ENCODE results near the gene TTN.

TTN gene

DNA sequence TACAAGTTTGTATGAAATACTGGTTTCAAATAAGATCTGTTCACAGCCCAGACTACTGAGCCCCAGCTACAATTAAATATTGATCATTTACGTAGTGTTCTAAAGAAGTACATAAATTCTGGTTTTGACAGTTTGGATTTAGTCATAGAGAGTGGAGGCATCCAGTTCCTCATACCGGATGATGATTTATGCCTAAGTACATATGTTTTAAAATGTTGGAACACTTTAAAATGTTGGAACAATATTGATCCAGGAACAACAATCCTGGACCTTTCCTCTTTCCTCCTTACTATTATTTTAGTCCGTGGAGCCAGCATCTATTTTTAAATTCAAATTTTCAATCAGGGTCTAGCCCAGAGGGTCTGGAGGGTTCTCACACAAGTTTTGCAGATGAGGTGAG is 22.8 kb upstream of the TTN start:
- Histone ChIP-seq H3K9ac (ENCODE audit: low read length) (no peak overlapping the region), H3K4me1 (ENCODE audit: control insufficient read depth, low read depth, low read length) (no peaks in the 10 kb centered on the region), H3K4me3 (ENCODE audit: low read length) (no peak overlapping the region), H3K27me3 (ENCODE audit: control insufficient read depth, insufficient read depth, low read length) (no peaks in the 10 kb centered on the region), H3K36me3 (ENCODE audit: control insufficient read depth, low read depth, low read length) (no peaks in the 10 kb centered on the region), H3K9me3 (ENCODE audit: control insufficient read depth, low read depth, low read length) (no peaks in the 10 kb centered on the region), H3K27ac (ENCODE audit: low read length) (no peak overlapping the region)

DNA sequence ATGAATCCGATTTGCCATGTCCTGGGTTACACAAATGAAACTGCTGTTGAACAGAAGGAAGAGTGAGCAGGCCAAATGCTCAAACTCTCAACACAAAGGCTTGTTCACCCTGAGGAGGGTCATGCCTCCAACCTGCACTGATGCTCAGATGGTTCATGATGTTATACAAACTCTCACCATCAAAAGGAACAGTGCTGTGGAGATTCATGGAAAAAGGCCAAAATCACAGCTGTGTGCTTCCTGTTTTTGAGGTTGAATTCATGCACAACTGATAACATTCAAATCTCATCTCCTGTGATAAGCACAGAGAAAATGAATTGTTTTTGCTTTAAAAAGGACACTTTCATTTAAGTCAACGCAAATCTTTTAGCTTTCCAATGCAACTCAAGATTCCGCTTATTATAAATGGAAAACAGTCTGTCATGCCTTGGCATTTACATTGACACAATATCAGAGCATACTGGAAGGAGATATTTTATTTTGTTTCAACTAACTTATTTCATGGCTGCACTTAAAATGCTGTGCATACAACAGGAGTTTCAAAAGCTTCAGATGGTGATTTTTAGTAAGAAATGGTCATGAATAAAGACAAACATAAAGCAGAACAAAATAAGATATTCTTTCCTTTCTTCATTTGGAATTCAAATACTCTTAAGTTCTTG is 22.2 kb upstream of the TTN start:
- Histone ChIP-seq H3K4me1 (ENCODE audit: control insufficient read depth, low read depth, low read length) (no peaks in the 10 kb centered on the region), H3K27ac (ENCODE audit: low read length) (no peak overlapping the region), H3K9ac (ENCODE audit: low read length) (no peak overlapping the region), H3K36me3 (ENCODE audit: control insufficient read depth, low read depth, low read length) (no peaks in the 10 kb centered on the region), H3K4me3 (ENCODE audit: low read length) (no peak overlapping the region), H3K27me3 (ENCODE audit: control insufficient read depth, insufficient read depth, low read length) (no peaks in the 10 kb centered on the region), H3K9me3 (ENCODE audit: control insufficient read depth, low read depth, low read length) (no peaks in the 10 kb centered on the region)

DNA sequence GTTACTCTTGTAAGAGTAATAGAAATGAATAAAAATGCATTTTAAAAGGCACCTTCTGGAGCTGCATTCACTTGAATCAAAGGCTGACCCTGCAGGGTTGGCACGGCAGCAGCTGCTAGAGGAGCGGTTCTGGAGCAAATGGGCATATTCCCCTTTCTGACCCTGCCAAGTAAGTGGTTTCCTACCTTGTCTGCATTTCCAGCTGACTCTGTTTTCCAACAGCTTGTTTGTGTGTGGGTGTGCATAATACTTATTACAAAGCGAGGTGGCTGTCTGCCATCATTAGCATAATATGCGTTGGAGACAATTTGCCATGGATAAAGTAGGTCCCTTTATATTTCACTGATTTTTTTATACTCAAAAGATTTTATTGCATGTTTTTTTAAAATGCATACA is 21.3 kb upstream of the TTN start:
- no peak overlapping the region for H3K4me3 ChIP-seq (ENCODE audit: low read length)
- H3K4me1 ChIP-seq (ENCODE audit: control insufficient read depth, low read depth, low read length): no peaks in the 10 kb centered on the region
- no peak overlapping the region for H3K27ac ChIP-seq (ENCODE audit: low read length)
- H3K27me3 ChIP-seq (ENCODE audit: control insufficient read depth, insufficient read depth, low read length): no peaks in the 10 kb centered on the region
- H3K36me3 ChIP-seq (ENCODE audit: control insufficient read depth, low read depth, low read length): no peaks in the 10 kb centered on the region
- no peaks in the 10 kb centered on the region for H3K9me3 ChIP-seq (ENCODE audit: control insufficient read depth, low read depth, low read length)
- no peak overlapping the region for H3K9ac ChIP-seq (ENCODE audit: low read length)

DNA sequence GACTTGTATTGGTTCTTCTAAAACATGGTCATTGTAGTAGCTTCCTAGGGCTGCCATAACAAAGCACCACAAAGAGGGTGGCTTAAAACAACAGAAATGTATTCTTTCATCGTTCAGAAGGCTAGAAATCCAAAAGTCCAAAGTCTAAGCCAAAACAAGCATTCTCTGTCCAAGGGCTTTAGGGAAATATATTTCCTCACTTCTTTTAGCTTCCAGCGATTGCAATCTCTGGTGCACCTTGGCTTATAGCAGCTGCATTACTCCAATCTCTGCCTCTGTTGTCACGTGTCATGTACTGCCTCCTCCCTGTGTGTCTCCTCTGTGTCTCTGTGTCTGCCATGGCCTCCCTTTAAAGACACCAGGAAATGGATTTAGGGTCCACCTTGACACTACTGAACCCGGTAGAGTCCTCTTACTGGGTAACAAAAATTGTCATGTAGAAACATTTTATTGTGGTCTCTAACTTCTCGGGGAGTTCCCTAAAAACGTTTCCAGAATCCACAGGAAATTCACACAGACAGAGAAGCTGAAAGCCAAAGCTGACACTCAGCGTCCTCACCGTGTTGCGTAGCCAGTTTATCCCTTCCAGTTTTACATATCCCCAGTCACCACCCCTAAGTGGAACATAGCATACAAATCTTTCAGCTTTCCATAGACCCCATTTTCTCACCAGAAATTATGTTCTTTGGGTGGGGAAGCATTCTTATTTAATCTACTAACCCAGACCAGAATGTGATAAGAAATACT is 20.7 kb upstream of the TTN start:
- no peak overlapping the region for H3K27ac ChIP-seq (ENCODE audit: low read length)
- no peaks in the 10 kb centered on the region for H3K4me1 ChIP-seq (ENCODE audit: control insufficient read depth, low read depth, low read length)
- H3K36me3 ChIP-seq (ENCODE audit: control insufficient read depth, low read depth, low read length): no peaks in the 10 kb centered on the region
- H3K9ac ChIP-seq (ENCODE audit: low read length): no peak overlapping the region
- no peaks in the 10 kb centered on the region for H3K9me3 ChIP-seq (ENCODE audit: control insufficient read depth, low read depth, low read length)
- no peak overlapping the region for H3K4me3 ChIP-seq (ENCODE audit: low read length)
- H3K27me3 ChIP-seq (ENCODE audit: control insufficient read depth, insufficient read depth, low read length): no peaks in the 10 kb centered on the region

DNA sequence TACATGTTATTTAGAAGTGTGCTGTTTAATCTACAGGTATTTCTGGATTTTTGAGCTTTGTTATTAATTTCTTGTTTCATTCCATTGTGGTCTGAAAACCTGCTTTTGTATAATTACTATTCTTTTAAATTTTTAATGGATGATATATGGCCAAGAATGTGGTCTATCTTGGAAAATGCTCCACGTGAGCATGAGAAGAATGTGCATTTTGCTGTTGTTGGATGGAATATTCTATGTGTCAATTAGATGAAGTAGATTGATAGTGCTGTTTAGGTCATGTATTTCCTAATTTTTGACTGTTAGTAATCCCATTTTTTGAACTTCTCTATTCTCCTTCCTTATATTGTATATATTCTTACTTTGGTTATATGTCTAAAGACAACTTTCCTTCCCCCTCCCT is 19.9 kb upstream of the TTN start:
- no peak overlapping the region for H3K4me3 ChIP-seq (ENCODE audit: low read length)
- no peak overlapping the region for H3K9ac ChIP-seq (ENCODE audit: low read length)
- no peaks in the 10 kb centered on the region for H3K36me3 ChIP-seq (ENCODE audit: control insufficient read depth, low read depth, low read length)
- no peak overlapping the region for H3K27ac ChIP-seq (ENCODE audit: low read length)
- no peaks in the 10 kb centered on the region for H3K9me3 ChIP-seq (ENCODE audit: control insufficient read depth, low read depth, low read length)
- H3K27me3 ChIP-seq (ENCODE audit: control insufficient read depth, insufficient read depth, low read length): no peaks in the 10 kb centered on the region
- no peaks in the 10 kb centered on the region for H3K4me1 ChIP-seq (ENCODE audit: control insufficient read depth, low read depth, low read length)

DNA sequence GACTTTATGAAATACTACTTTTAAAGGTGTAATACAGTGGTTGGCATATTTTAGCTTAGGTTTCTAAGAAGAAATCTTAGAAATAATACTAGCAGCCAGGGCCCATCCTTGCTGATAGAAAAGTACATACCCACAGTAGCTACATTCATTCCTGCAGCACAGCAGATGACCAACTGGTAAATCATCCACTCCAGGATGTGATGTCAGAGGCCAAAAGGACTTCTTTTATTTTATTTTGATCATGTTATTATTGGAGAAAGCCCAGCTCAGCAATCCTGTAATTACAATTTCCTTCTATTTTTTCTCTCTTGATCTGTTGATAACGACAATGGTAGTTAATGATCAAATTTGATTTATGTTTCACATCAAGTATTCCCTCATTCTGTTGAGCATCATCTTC is 18.0 kb upstream of the TTN start:
- Histone ChIP-seq H3K9me3 (ENCODE audit: control insufficient read depth, low read depth, low read length) (no peaks in the 10 kb centered on the region), H3K27me3 (ENCODE audit: control insufficient read depth, insufficient read depth, low read length) (no peaks in the 10 kb centered on the region), H3K36me3 (ENCODE audit: control insufficient read depth, low read depth, low read length) (no peaks in the 10 kb centered on the region), H3K9ac (ENCODE audit: low read length) (no peak overlapping the region), H3K4me1 (ENCODE audit: control insufficient read depth, low read depth, low read length) (no peaks in the 10 kb centered on the region), H3K27ac (ENCODE audit: low read length) (no peak overlapping the region), H3K4me3 (ENCODE audit: low read length) (no peak overlapping the region)

DNA sequence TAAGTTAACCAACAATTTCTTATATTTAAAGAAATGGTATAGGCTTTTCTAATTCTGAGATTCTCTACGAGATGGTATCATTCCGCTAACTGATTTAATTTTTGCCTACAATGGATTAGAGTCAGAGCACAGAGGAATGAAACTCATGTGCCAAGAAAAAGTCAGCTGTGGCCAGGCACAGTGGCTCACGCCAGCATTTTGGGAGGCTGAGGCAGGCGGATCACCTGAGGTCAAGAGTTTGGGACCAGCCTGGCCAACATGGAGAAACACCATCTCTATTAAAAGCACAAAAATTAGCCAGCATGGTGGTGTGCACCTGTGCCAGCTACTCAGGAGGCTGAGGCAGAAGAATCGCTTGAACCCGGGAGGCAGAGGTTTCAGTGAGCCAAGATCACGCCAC is 17.0 kb upstream of the TTN start:
- Histone ChIP-seq H3K4me3 (ENCODE audit: low read length) (no peak overlapping the region), H3K36me3 (ENCODE audit: control insufficient read depth, low read depth, low read length) (no peaks in the 10 kb centered on the region), H3K9ac (ENCODE audit: low read length) (no peak overlapping the region), H3K27me3 (ENCODE audit: control insufficient read depth, insufficient read depth, low read length) (no peaks in the 10 kb centered on the region), H3K4me1 (ENCODE audit: control insufficient read depth, low read depth, low read length) (no peaks in the 10 kb centered on the region), H3K9me3 (ENCODE audit: control insufficient read depth, low read depth, low read length) (no peaks in the 10 kb centered on the region), H3K27ac (ENCODE audit: low read length) (no peak overlapping the region)

DNA sequence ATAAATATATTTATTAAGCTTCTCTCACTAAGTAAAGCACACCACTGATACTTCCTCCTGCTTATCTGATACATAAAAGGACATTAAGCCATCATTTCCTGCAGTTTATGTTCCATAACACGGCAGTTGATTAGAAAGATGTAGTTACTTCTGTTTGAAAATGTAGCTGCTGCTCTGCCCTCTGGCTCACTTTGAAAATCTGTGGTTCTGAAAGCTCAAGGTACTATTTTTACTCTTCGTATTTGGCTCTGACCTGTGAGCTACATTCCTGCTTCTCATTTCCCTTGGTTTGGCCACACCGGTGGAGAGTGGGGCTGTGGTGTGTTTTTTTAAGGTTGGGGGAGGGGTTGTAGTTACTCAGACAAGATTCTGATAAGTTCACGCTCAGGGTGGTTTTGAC is 12.8 kb upstream of the TTN start:
- Histone ChIP-seq H3K27ac (ENCODE audit: low read length) (no peak overlapping the region), H3K9me3 (ENCODE audit: control insufficient read depth, low read depth, low read length) (no peaks in the 10 kb centered on the region), H3K27me3 (ENCODE audit: control insufficient read depth, insufficient read depth, low read length) (no peaks in the 10 kb centered on the region), H3K9ac (ENCODE audit: low read length) (no peak overlapping the region), H3K4me3 (ENCODE audit: low read length) (no peak overlapping the region), H3K4me1 (ENCODE audit: control insufficient read depth, low read depth, low read length) (no peaks in the 10 kb centered on the region), H3K36me3 (ENCODE audit: control insufficient read depth, low read depth, low read length) (no peaks in the 10 kb centered on the region)

DNA sequence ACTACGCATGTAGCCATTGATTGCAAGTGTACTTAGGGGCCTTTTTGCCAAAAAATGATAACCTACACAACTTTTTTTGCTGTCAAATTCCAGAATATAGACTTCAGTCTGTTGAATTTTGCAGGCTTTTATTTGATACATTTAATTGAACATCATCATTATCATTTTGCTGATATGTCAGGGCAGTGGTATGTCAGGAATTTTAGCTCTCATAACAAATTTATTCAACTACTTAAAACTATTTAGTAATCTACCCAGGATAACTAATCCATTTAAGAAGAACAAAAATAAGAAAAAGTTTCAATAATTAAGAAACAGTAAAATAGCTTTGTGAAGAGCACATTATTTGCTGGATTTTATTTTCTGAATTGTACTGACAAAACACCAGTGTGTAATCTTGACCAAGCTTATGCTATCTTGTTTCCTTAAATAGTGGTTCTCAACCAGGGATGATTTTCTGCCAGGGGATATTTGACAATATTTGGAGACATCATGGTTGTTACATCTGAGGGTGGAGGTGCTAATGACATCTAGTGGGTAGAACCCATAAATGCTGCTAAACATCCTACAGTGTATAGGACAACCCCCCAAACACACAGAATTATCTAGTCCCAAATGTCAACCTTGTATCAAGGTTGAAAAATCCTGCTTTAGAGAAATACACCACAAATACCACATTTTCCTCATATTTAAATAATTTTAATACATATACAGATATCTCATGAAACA is 12.1 kb upstream of the TTN start:
- Histone ChIP-seq H3K9ac (ENCODE audit: low read length) (no peak overlapping the region), H3K4me1 (ENCODE audit: control insufficient read depth, low read depth, low read length) (no peaks in the 10 kb centered on the region), H3K27me3 (ENCODE audit: control insufficient read depth, insufficient read depth, low read length) (no peaks in the 10 kb centered on the region), H3K36me3 (ENCODE audit: control insufficient read depth, low read depth, low read length) (no peaks in the 10 kb centered on the region), H3K27ac (ENCODE audit: low read length) (no peak overlapping the region), H3K4me3 (ENCODE audit: low read length) (no peak overlapping the region), H3K9me3 (ENCODE audit: control insufficient read depth, low read depth, low read length) (no peaks in the 10 kb centered on the region)

DNA sequence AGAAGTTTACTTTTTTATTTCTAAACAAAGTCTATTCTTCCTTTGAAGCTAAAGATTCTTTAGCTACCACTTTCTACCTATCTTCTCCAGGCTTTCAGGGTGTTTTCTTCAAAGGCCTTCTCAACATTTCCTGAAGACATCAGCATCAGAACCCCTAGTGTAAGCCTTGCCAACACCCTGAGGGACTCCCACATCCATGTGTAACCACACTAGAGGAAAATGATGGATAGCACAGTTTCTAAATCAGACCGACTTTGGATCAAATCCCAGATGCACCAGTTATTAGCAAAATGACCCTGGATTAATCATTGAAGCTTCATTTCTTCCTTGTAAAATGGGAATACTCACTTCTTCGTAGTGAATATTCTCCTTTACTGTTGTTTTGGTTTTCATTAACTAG is 4.7 kb upstream of the TTN start:
- no peaks in the 10 kb centered on the region for H3K9me3 ChIP-seq (ENCODE audit: control insufficient read depth, low read depth, low read length)
- H3K9ac ChIP-seq (ENCODE audit: low read length): no peak overlapping the region
- no peak overlapping the region for H3K4me3 ChIP-seq (ENCODE audit: low read length)
- H3K27me3 ChIP-seq (ENCODE audit: control insufficient read depth, insufficient read depth, low read length): no peaks in the 10 kb centered on the region
- no peak overlapping the region for H3K27ac ChIP-seq (ENCODE audit: low read length)
- no peaks in the 10 kb centered on the region for H3K36me3 ChIP-seq (ENCODE audit: control insufficient read depth, low read depth, low read length)
- H3K4me1 ChIP-seq (ENCODE audit: control insufficient read depth, low read depth, low read length): no peaks in the 10 kb centered on the region

DNA sequence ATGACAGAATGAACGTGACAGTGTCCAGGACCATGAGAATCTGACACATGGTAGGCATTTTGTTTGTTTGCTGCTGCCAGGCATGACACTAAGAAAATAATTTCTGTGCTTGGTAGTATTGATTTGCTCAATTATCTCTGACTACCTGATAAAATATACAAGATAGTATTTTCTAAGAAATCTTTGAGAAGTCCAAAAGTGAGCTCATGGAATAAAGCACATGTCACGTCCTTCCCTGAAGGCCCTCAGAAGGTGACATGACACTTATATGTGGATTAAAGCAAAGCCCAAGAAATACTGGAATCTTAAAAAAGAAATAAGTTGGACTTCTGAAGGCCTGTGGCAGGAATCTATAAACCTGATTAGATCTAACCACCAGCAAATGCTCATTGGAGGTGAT is 3.8 kb upstream of the TTN start:
- Histone ChIP-seq H3K4me1 (ENCODE audit: control insufficient read depth, low read depth, low read length) (no peaks in the 10 kb centered on the region), H3K36me3 (ENCODE audit: control insufficient read depth, low read depth, low read length) (no peaks in the 10 kb centered on the region), H3K9ac (ENCODE audit: low read length) (no peak overlapping the region), H3K27ac (ENCODE audit: low read length) (no peak overlapping the region), H3K9me3 (ENCODE audit: control insufficient read depth, low read depth, low read length) (no peaks in the 10 kb centered on the region), H3K27me3 (ENCODE audit: control insufficient read depth, insufficient read depth, low read length) (no peaks in the 10 kb centered on the region), H3K4me3 (ENCODE audit: low read length) (no peak overlapping the region)

DNA sequence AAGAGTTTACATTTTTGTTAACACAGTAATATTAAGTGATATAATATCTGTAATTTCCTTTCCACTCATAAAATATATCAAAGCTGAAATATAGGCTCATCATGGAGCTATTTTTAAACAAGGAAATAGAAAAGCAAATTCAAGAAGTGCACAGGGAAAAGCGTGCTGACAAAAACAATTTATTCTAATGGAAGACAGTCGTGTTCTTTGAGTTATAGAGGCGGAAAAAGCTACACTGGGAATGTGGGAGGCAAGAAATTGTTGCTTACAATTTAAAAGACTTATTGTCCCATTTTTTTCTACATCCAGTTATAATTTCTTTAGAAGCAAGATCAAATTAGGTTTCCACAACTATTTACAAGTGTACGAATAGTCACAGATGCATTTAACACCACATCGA is 3.2 kb upstream of the TTN start:
- no peaks in the 10 kb centered on the region for H3K27me3 ChIP-seq (ENCODE audit: control insufficient read depth, insufficient read depth, low read length)
- no peaks in the 10 kb centered on the region for H3K4me1 ChIP-seq (ENCODE audit: control insufficient read depth, low read depth, low read length)
- H3K27ac ChIP-seq (ENCODE audit: low read length): no peak overlapping the region
- H3K4me3 ChIP-seq (ENCODE audit: low read length): no peak overlapping the region
- no peaks in the 10 kb centered on the region for H3K9me3 ChIP-seq (ENCODE audit: control insufficient read depth, low read depth, low read length)
- H3K9ac ChIP-seq (ENCODE audit: low read length): no peak overlapping the region
- H3K36me3 ChIP-seq (ENCODE audit: control insufficient read depth, low read depth, low read length): no peaks in the 10 kb centered on the region
